Retinal pigment epithelial cell (primary cell): Measurements from ENCODE around the gene TBC1D1.

Experiments
- DNase-seq: peaks from one replicate; pipeline ENCODE4 v3.0.0-alpha.2; 2010; ENCODE audit warnings: low read depth
- H3K4me3 ChIP-seq: 2 replicates; pipeline ENCODE4 v1.5.1; 2011; ENCODE audit warnings: mild to moderate bottlenecking, low read length, control low read depth, moderate library complexity
- CTCF ChIP-seq: conservative IDR thresholded peaks from 2 replicates; pipeline ENCODE4 v1.5.1; 2011; ENCODE audit warnings: low read depth, low read length, control low read depth, inconsistent platforms

Gene TBC1D1

GRCh38 chr4:37977471-37978247 is 86.8 kb downstream of the TBC1D1 start:
- peak overlapping the region; percentile 54 for H3K4me3 ChIP-seq
- peak; percentile 58 for TF ChIP-seq CTCF
- no peak for DNase-seq

- peak overlapping the region; percentile 54 for H3K4me3 ChIP-seq
- DNase-seq: no peak
- TF ChIP-seq CTCF: no peak
Observed at GRCh38 chr4:37978248-37978924, 87.5 kb downstream of the TBC1D1 start.

- TF ChIP-seq CTCF: no peak
Observed at GRCh38 chr4:37980246-37980645, 89.4 kb downstream of the TBC1D1 start.

GRCh38 chr4:37981425-37981824 is 90.5 kb downstream of the TBC1D1 start:
- no peak for DNase-seq
- TF ChIP-seq CTCF: no peak
- no peak overlapping the region for H3K4me3 ChIP-seq

More at GRCh38 chr4:37980246-37980645, 89.4 kb downstream of the TBC1D1 start:
- no peak overlapping the region for H3K4me3 ChIP-seq
- no peak for DNase-seq

- H3K4me3 ChIP-seq: no peak overlapping the region
- no peak for TF ChIP-seq CTCF
- DNase-seq: peak; percentile 51
Observed at GRCh38 chr4:37981844-37982720, 91.2 kb downstream of the TBC1D1 start.

- no peak for DNase-seq
- H3K4me3 ChIP-seq: no peak overlapping the region
- peak; percentile 7 for TF ChIP-seq CTCF
Observed at GRCh38 chr4:37982736-37983135, 91.9 kb downstream of the TBC1D1 start.
